ENCODE measurements around the gene ALAD.

DNA sequence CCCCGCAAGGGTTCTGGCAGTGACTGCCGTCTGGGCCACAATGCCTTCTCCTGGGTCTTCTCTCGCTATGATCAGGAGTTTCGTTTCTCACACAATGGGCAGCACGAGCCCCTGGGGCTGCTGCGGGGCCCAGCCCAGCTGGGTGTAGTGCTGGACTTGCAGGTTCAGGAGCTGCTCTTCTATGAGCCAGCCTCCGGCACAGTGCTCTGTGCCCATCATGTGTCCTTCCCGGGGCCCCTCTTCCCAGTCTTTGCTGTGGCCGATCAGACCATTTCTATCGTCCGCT lies 31.3 kb downstream of the ALAD start:
- TF ChIP-seq, protein P1, sequence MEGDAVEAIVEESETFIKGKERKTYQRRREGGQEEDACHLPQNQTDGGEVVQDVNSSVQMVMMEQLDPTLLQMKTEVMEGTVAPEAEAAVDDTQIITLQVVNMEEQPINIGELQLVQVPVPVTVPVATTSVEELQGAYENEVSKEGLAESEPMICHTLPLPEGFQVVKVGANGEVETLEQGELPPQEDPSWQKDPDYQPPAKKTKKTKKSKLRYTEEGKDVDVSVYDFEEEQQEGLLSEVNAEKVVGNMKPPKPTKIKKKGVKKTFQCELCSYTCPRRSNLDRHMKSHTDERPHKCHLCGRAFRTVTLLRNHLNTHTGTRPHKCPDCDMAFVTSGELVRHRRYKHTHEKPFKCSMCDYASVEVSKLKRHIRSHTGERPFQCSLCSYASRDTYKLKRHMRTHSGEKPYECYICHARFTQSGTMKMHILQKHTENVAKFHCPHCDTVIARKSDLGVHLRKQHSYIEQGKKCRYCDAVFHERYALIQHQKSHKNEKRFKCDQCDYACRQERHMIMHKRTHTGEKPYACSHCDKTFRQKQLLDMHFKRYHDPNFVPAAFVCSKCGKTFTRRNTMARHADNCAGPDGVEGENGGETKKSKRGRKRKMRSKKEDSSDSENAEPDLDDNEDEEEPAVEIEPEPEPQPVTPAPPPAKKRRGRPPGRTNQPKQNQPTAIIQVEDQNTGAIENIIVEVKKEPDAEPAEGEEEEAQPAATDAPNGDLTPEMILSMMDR (IDR thresholded peaks at IDR 0.05 in 4 of 5, conservative IDR thresholded peaks at IDR 0.05 in 1 of 5) = no peak
- no peak for TF ChIP-seq POLR2A (IDR thresholded peaks at IDR 0.05)

Data from gastrocnemius medialis (tissue), 4 donors.